PC-9 (cell line): ENCODE data around the gene SLC36A3.

Experiments
- CTCF ChIP-seq: fragments of 200-600 bp; sonication (generic); conservative IDR thresholded peaks from 2 replicates; pipeline ENCODE4 v1.6.1; 2017; ENCODE audit warnings: mixed run types, antibody characterized with exemption, mild to moderate bottlenecking, moderate library complexity
- EZH2 ChIP-seq: fragments of 200-600 bp; sonication (generic); IDR thresholded peaks from 2 replicates; pipeline ENCODE4 v1.8.0; 2017; ENCODE audit warnings: antibody characterized with exemption, low read depth

- no peak for TF ChIP-seq CTCF
- no peak for TF ChIP-seq EZH2
Measured at GRCh38 chr5:151345808-151346478, 42.4 kb upstream of the SLC36A3 start.
